ENCODE measurements around the gene PTPRG. TPM values are rescaled to one million over a fixed set of nuclear protein-coding genes. Genes with fewer than 3 reads are reported as not detected.
A peak's percentile ranks its signal among the peaks of the same experiment; 100 is the strongest.

PTPRG gene
- total RNA-seq, 2 donors from 2014 or later, result 76.5 to 108 TPM

- TF ChIP-seq CTCF (conservative IDR thresholded peaks at IDR 0.05), result no peak
- DNase-seq, result no peak
- no peak overlapping the region for H3K4me3 ChIP-seq (ENCODE audit: low read length)
- no peak overlapping the region for H3K27ac ChIP-seq (ENCODE audit: low read depth, low read length)
- WGBS, 2 experiments (ENCODE audit: insufficient coverage in 1 of 2, insufficient read length in 1 of 2), result 95 to 100% methylated on average over 2 of the region's 2 CpGs
- no peaks in the 10 kb centered on the region for H3K36me3 ChIP-seq (ENCODE audit: control insufficient read depth, insufficient read depth, low read length)
- Mint-ChIP-seq H3K27me3 (ENCODE audit: insufficient read depth) (no peaks in the 10 kb centered on the region), H3K36me3 (ENCODE audit: low read depth) (no peaks in the 10 kb centered on the region), H3K27ac (no peak overlapping the region), H3K4me3 (no peak overlapping the region), H3K4me1 (peaks cover 23% of the 10 kb centered on the region), H3K9me3 (no peaks in the 10 kb centered on the region)
- H3K9ac ChIP-seq (ENCODE audit: extremely low read depth, low read length, poor library complexity, severe bottlenecking), result no peak overlapping the region
- H3K4me1 ChIP-seq (ENCODE audit: control insufficient read depth, insufficient read depth, low read length), result no peaks in the 10 kb centered on the region
- no peaks in the 10 kb centered on the region for H3K27me3 ChIP-seq (ENCODE audit: control insufficient read depth, insufficient read depth, low read length, poor library complexity, severe bottlenecking)
- H3K9me3 ChIP-seq (ENCODE audit: control insufficient read depth, low read length), result no peaks in the 10 kb centered on the region
These were observed 218.6 kb downstream of the PTPRG start for GRCh38 chr3:61780016-61780415.

GRCh38 chr3:61780455-61781228 is 219.3 kb downstream of the PTPRG start:
- H3K4me3 Mint-ChIP-seq, result no peak overlapping the region
- H3K36me3 Mint-ChIP-seq (ENCODE audit: low read depth), result no peaks in the 10 kb centered on the region
- DNase-seq, result no peak
- Histone ChIP-seq H3K9me3 (ENCODE audit: control insufficient read depth, low read length) (no peaks in the 10 kb centered on the region), H3K4me3 (ENCODE audit: low read length) (no peak overlapping the region), H3K9ac (ENCODE audit: extremely low read depth, low read length, poor library complexity, severe bottlenecking) (no peak overlapping the region), H3K27ac (ENCODE audit: low read depth, low read length) (no peak overlapping the region), H3K36me3 (ENCODE audit: control insufficient read depth, insufficient read depth, low read length) (no peaks in the 10 kb centered on the region), H3K4me1 (ENCODE audit: control insufficient read depth, insufficient read depth, low read length) (no peaks in the 10 kb centered on the region), H3K27me3 (ENCODE audit: control insufficient read depth, insufficient read depth, low read length, poor library complexity, severe bottlenecking) (no peaks in the 10 kb centered on the region)
- 96 to 100% methylated on average over 2 of the region's 3 CpGs for WGBS, 2 experiments (ENCODE audit: insufficient coverage in 1 of 2, insufficient read length in 1 of 2)
- H3K27ac Mint-ChIP-seq, result no peak overlapping the region
- H3K4me1 Mint-ChIP-seq, result peaks cover 23% of the 10 kb centered on the region
- H3K27me3 Mint-ChIP-seq (ENCODE audit: insufficient read depth), result no peaks in the 10 kb centered on the region
- no peak for TF ChIP-seq CTCF (conservative IDR thresholded peaks at IDR 0.05)
- no peaks in the 10 kb centered on the region for H3K9me3 Mint-ChIP-seq

- Histone ChIP-seq H3K27ac (ENCODE audit: low read depth, low read length) (no peak overlapping the region), H3K27me3 (ENCODE audit: control insufficient read depth, insufficient read depth, low read length, poor library complexity, severe bottlenecking) (no peaks in the 10 kb centered on the region), H3K9me3 (ENCODE audit: control insufficient read depth, low read length) (no peaks in the 10 kb centered on the region), H3K36me3 (ENCODE audit: control insufficient read depth, insufficient read depth, low read length) (no peaks in the 10 kb centered on the region), H3K4me3 (ENCODE audit: low read length) (no peak overlapping the region), H3K9ac (ENCODE audit: extremely low read depth, low read length, poor library complexity, severe bottlenecking) (no peak overlapping the region), H3K4me1 (ENCODE audit: control insufficient read depth, insufficient read depth, low read length) (no peaks in the 10 kb centered on the region)
- Mint-ChIP-seq H3K27me3 (ENCODE audit: insufficient read depth) (no peaks in the 10 kb centered on the region), H3K27ac (no peak overlapping the region), H3K36me3 (ENCODE audit: low read depth) (no peaks in the 10 kb centered on the region), H3K9me3 (no peaks in the 10 kb centered on the region), H3K4me1 (peaks cover 20% of the 10 kb centered on the region), H3K4me3 (no peak overlapping the region)
- WGBS, 2 experiments (ENCODE audit: insufficient coverage in 1 of 2, insufficient read length in 1 of 2), result 90 to 100% methylated on average over 2 to 4 of the region's 6 CpGs
- TF ChIP-seq CTCF (conservative IDR thresholded peaks at IDR 0.05), result no peak
- DNase-seq, result peak; percentile 47
These were observed 222.8 kb downstream of the PTPRG start for GRCh38 chr3:61783993-61784718.
